Measurements from ENCODE around the gene CPD. TPM values are rescaled to one million over a fixed set of nuclear protein-coding genes. Genes with fewer than 3 reads are reported as not detected.
"Not testable (repeated sequence)": the region's sequence is repeated elsewhere in the genome, so short reads cannot be mapped to it uniquely, and the experiment has no call there.

The CPD gene
- total RNA-seq, 2 donors from 2014 or later: 56.5 to 89.5 TPM

- H3K4me1 ChIP-seq: no peaks in the 10 kb centered on the region
- intact Hi-C loops (cut with DNase I): no loop called here
- H3K9ac ChIP-seq (ENCODE audit: low read depth in 2 of 2, low read length in 2 of 2): no peak overlapping the region
- DNase-seq: no peak
- H3K9me3 ChIP-seq: no peaks in the 10 kb centered on the region
- no peaks in the 10 kb centered on the region for H3K27me3 ChIP-seq
- H3K36me3 ChIP-seq: no peaks in the 10 kb centered on the region
- no peak overlapping the region for H3K27ac ChIP-seq
- H3K4me3 ChIP-seq: no peak overlapping the region
- no peak for TF ChIP-seq CTCF (IDR thresholded peaks at IDR 0.05)
These were observed 19.8 kb downstream of the CPD start for GRCh38 chr17:30398328-30399041.

- H3K4me1 ChIP-seq: no peaks in the 10 kb centered on the region
- H3K27ac ChIP-seq: no peak overlapping the region
- H3K9me3 ChIP-seq: no peaks in the 10 kb centered on the region
- no peak overlapping the region for H3K9ac ChIP-seq (ENCODE audit: low read depth in 2 of 2, low read length in 2 of 2)
- H3K4me3 ChIP-seq: no peak overlapping the region
- TF ChIP-seq CTCF (IDR thresholded peaks at IDR 0.05): no peak
- intact Hi-C loops (cut with DNase I): no loop called here
- H3K27me3 ChIP-seq: no peaks in the 10 kb centered on the region
- no peaks in the 10 kb centered on the region for H3K36me3 ChIP-seq
- DNase-seq: no peak
These were observed 22.4 kb downstream of the CPD start for GRCh38 chr17:30401097-30401496.

- Histone ChIP-seq H3K4me3 (no peak overlapping the region), H3K27me3 (no peaks in the 10 kb centered on the region), H3K27ac (no peak overlapping the region), H3K9ac (ENCODE audit: low read depth in 2 of 2, low read length in 2 of 2) (no peak overlapping the region), H3K36me3 (no peaks in the 10 kb centered on the region), H3K9me3 (no peaks in the 10 kb centered on the region), H3K4me1 (no peaks in the 10 kb centered on the region)
- intact Hi-C loops (cut with DNase I): no loop called here
- no peak for TF ChIP-seq CTCF (IDR thresholded peaks at IDR 0.05)
- no peak for DNase-seq
These were observed 26.4 kb downstream of the CPD start for GRCh38 chr17:30405161-30405560.

GRCh38 chr17:30410627-30411026, 31.9 kb downstream of the CPD start:
- H3K4me3 ChIP-seq; H3K9me3 ChIP-seq; H3K36me3 ChIP-seq; H3K27me3 ChIP-seq; H3K9ac ChIP-seq (ENCODE audit: low read depth in 2 of 2, low read length in 2 of 2); intact Hi-C loops (cut with DNase I); H3K27ac ChIP-seq; H3K4me1 ChIP-seq; DNase-seq: not testable (repeated sequence)

- H3K36me3 ChIP-seq; H3K4me3 ChIP-seq; H3K27ac ChIP-seq; H3K27me3 ChIP-seq; H3K9me3 ChIP-seq; H3K9ac ChIP-seq (ENCODE audit: low read depth in 2 of 2, low read length in 2 of 2); H3K4me1 ChIP-seq; intact Hi-C loops (cut with DNase I); DNase-seq: not testable (repeated sequence)
These were observed 33.3 kb downstream of the CPD start for GRCh38 chr17:30412008-30412496.

GRCh38 chr17:30413109-30413508, 34.4 kb downstream of the CPD start:
- Histone ChIP-seq H3K9me3 (no peaks in the 10 kb centered on the region), H3K27ac (no peak overlapping the region), H3K4me1 (no peaks in the 10 kb centered on the region), H3K27me3 (no peaks in the 10 kb centered on the region), H3K4me3 (no peak overlapping the region), H3K36me3 (no peaks in the 10 kb centered on the region), H3K9ac (ENCODE audit: low read depth in 2 of 2, low read length in 2 of 2) (no peak overlapping the region)
- intact Hi-C loops (cut with DNase I): no loop called here
- TF ChIP-seq CTCF (IDR thresholded peaks at IDR 0.05): no peak
- no peak for DNase-seq
